Measurements from ENCODE around the gene SOWAHC. TPM values are rescaled to one million over a fixed set of nuclear protein-coding genes. Genes with fewer than 3 reads are reported as not detected.
"Not testable (repeated sequence)": the region's sequence is repeated elsewhere in the genome, so short reads cannot be mapped to it uniquely, and the experiment has no call there.

SOWAHC gene
- total RNA-seq, 1 donor from 2014 or later: 10.9 TPM

DNA sequence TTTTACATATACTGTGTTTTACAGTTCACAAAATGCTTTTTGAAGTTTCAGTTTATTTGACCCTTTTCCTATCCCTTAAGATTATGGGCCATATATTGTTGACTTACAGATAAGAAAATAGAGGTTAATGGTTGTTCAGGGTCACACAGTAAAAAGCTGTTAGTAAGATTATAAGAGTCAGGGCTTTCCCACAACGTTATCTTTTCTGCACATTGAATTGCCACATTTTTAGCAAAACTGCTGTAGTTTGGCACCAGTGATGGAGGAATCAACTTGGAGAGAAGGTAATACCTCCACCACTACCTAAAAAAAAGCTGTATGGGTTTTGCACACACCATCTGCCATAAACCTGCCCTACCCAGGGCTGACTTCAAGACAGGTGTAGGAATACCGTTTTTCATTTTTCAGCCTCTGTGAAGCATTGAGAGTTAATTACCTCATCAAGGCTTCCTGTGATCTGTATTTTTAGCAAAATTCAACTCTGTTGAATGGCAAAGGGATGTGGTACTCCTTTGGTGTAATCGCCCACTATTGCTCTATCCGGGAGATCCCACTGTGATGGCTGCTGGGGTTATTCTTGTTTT is 5.0 kb downstream of the SOWAHC start:
- Mint-ChIP-seq H3K36me3 (ENCODE audit: low read depth) (no peaks in the 10 kb centered on the region), H3K27me3 (ENCODE audit: low read depth) (peaks cover 13% of the 10 kb centered on the region), H3K9me3 (no peaks in the 10 kb centered on the region), H3K27ac (ENCODE audit: unreplicated experiment) (no peak overlapping the region), H3K4me3 (peak overlapping the region; percentile 58), H3K4me1 (peaks cover 25% of the 10 kb centered on the region)
- no peak for DNase-seq (ENCODE audit: low read depth, low spot score)
- TF ChIP-seq, protein P1, sequence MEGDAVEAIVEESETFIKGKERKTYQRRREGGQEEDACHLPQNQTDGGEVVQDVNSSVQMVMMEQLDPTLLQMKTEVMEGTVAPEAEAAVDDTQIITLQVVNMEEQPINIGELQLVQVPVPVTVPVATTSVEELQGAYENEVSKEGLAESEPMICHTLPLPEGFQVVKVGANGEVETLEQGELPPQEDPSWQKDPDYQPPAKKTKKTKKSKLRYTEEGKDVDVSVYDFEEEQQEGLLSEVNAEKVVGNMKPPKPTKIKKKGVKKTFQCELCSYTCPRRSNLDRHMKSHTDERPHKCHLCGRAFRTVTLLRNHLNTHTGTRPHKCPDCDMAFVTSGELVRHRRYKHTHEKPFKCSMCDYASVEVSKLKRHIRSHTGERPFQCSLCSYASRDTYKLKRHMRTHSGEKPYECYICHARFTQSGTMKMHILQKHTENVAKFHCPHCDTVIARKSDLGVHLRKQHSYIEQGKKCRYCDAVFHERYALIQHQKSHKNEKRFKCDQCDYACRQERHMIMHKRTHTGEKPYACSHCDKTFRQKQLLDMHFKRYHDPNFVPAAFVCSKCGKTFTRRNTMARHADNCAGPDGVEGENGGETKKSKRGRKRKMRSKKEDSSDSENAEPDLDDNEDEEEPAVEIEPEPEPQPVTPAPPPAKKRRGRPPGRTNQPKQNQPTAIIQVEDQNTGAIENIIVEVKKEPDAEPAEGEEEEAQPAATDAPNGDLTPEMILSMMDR (conservative IDR thresholded peaks at IDR 0.05): no peak

DNA sequence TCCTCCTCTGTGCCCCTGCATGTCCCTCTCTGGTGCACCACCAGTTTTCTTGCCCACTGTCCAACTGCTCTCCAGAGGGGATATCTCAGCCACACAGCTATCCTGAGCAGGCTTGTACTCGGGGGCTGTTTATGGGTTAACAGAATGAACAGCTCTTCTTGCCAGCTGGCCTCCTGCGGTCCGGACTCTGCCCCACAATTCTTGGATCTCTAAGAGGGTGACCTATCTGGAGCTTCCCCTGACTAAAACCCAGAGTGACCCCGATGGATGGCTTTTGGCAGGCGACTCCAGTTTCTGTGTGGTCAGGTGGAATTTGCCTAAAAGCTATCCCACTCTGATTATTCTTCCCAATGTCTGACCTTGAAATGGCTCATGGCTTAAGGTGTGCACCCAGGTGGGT is 9.1 kb downstream of the SOWAHC start:
- Mint-ChIP-seq H3K4me1 (no peaks in the 10 kb centered on the region), H3K9me3 (no peaks in the 10 kb centered on the region), H3K27ac (ENCODE audit: unreplicated experiment) (no peak overlapping the region), H3K27me3 (ENCODE audit: low read depth) (no peaks in the 10 kb centered on the region), H3K36me3 (ENCODE audit: low read depth) (no peaks in the 10 kb centered on the region), H3K4me3 (no peak overlapping the region)
- TF ChIP-seq, protein P1 (conservative IDR thresholded peaks at IDR 0.05): no peak
- no peak for DNase-seq (ENCODE audit: low read depth, low spot score)

DNA sequence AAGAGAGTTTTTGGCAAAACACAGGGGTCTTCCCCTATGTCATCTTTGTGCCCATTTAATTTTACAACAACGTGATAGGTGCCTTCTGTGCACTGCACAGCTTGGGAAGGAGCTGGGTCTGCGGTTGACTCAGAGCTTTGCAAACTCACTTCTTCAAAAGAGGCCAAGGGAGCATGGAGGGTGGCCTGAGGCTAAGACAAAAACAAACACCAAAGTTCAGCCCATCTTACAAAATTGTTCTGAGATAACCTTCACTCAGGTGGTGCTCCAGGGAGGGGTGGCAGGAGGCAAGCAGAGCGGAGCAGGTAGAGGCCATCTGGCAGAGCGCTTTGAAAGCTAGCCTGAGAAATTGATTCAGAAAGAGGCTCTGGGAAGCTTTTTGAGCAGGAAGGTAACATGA is 9.8 kb downstream of the SOWAHC start:
- TF ChIP-seq, protein P1 (conservative IDR thresholded peaks at IDR 0.05): no peak
- H3K36me3 Mint-ChIP-seq (ENCODE audit: low read depth): no peaks in the 10 kb centered on the region
- H3K27me3 Mint-ChIP-seq (ENCODE audit: low read depth): no peaks in the 10 kb centered on the region
- no peak overlapping the region for H3K4me3 Mint-ChIP-seq
- H3K4me1 Mint-ChIP-seq: no peaks in the 10 kb centered on the region
- H3K9me3 Mint-ChIP-seq: no peaks in the 10 kb centered on the region
- no peak overlapping the region for H3K27ac Mint-ChIP-seq (ENCODE audit: unreplicated experiment)
- DNase-seq (ENCODE audit: low read depth, low spot score): no peak

DNA sequence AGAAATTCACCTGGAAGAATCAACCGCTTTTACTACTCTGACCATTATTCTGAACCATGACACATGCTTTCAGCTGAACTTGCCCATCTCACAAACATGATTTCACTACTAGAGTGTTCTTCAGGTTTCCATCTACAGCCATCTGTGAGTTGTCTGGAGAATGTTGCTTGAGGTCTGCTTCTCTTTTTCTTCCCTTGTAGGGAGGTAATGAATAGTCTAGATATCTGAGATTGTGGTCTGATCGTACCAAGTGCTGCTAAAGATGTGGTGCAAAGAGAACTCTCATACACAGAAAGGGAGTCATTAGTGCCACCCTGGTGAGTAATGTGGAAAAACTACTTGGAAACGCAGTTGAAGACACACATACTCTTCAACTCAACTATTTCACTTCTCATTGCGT is 10.2 kb downstream of the SOWAHC start:
- Mint-ChIP-seq H3K9me3 (no peaks in the 10 kb centered on the region), H3K27ac (ENCODE audit: unreplicated experiment) (no peak overlapping the region), H3K4me3 (no peak overlapping the region), H3K27me3 (ENCODE audit: low read depth) (no peaks in the 10 kb centered on the region), H3K36me3 (ENCODE audit: low read depth) (no peaks in the 10 kb centered on the region), H3K4me1 (no peaks in the 10 kb centered on the region)
- TF ChIP-seq, protein P1 (conservative IDR thresholded peaks at IDR 0.05): no peak
- DNase-seq (ENCODE audit: low read depth, low spot score): no peak

DNA sequence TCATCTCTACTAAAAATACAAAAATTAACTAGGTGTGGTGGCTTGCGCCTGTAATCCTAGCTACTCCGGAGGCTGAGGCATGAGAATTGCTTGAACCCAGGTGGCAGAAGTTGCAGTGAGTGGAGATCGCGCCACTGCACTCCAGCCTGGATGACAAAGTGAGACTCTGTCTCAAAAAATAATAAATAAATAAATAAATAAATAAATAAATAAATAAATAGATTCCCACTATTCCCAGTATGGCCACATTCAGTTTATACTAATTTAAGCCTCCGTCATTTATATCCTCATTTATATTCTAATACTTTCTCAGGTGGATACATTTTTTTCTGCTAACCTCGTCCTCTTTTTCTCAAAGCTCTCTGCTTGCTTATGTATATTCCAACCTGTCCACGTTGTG is 14.2 kb downstream of the SOWAHC start:
- H3K27me3 Mint-ChIP-seq (ENCODE audit: low read depth); DNase-seq (ENCODE audit: low read depth, low spot score); H3K36me3 Mint-ChIP-seq (ENCODE audit: low read depth); H3K4me1 Mint-ChIP-seq; H3K4me3 Mint-ChIP-seq; H3K9me3 Mint-ChIP-seq; H3K27ac Mint-ChIP-seq (ENCODE audit: unreplicated experiment): not testable (repeated sequence)

DNA sequence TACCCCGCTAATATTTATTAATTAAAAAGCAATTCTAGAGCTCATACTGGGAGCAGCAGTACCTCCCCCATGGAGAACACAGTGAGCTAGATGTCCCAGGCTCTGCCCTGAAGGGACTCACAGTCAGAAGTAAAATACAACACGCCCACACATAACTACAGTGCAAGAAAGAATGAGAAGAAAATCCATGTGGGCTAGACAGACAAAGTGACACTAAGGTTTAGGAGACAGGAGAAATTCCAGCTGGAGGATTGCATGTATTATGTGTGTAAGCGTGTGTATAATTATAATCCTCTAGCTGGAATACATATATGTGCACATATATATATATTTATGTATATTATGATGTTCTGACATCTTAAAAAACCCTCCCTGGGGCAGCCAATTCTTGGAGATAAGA is 15.7 kb downstream of the SOWAHC start:
- H3K9me3 Mint-ChIP-seq: no peaks in the 10 kb centered on the region
- TF ChIP-seq, protein P1 (conservative IDR thresholded peaks at IDR 0.05): no peak
- H3K36me3 Mint-ChIP-seq (ENCODE audit: low read depth): no peaks in the 10 kb centered on the region
- no peak overlapping the region for H3K27ac Mint-ChIP-seq (ENCODE audit: unreplicated experiment)
- H3K4me1 Mint-ChIP-seq: no peaks in the 10 kb centered on the region
- H3K4me3 Mint-ChIP-seq: no peak overlapping the region
- no peak for DNase-seq (ENCODE audit: low read depth, low spot score)
- H3K27me3 Mint-ChIP-seq (ENCODE audit: low read depth): no peaks in the 10 kb centered on the region
